Suprapubic skin (tissue), 4 donors: ENCODE results near the gene DNAH3.

ENCODE experiments used
- POLR2A ChIP-seq, 2 donors: fragments of 450-650 bp; IDR thresholded peaks; one replicate each; pipeline ENCODE4 v1.6.1; 2017; ENCODE audit warnings: antibody characterized with exemption in 2 of 2, mild to moderate bottlenecking in 2 of 2, moderate library complexity in 2 of 2
- POLR2AphosphoS5 ChIP-seq, 3 donors: sonication (generic); formaldehyde crosslinking; IDR thresholded peaks; one replicate each; pipeline ENCODE4 v1.6.1; 2017; ENCODE audit warnings: antibody characterized with exemption in 3 of 3
- TF ChIP-seq, protein P1 (sequence below), 2 donors: fragments of 200-600 bp in 1 of 2; fragments of 450-650 bp in 1 of 2; sonication (generic) in 1 of 2; IDR thresholded peaks; one replicate each; pipeline ENCODE4 v1.5.1; 2016 to 2019; ENCODE audit warnings: antibody characterized with exemption in 2 of 2, mild to moderate bottlenecking in 1 of 2, moderate library complexity in 1 of 2

DNA sequence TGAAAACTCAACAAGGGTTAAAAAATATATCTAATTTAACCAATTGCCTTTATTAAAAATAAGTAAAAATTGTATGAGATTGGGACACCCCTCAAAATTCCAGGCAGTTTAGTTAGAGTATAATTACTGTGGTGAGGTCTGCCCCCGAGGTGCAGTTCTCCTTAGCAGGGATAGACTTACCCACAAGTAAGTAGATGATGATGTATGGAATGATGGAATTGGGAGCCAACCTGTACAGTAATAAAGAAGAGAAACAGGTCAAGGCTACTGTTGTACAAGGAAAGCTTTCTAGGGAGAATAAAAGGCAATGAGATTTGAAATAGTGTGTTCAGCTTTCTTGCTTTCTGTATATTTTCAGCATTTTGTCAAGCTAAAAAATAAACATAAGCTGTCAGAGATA lies 9.6 kb upstream of the DNAH3 start:
- TF ChIP-seq, protein P1, sequence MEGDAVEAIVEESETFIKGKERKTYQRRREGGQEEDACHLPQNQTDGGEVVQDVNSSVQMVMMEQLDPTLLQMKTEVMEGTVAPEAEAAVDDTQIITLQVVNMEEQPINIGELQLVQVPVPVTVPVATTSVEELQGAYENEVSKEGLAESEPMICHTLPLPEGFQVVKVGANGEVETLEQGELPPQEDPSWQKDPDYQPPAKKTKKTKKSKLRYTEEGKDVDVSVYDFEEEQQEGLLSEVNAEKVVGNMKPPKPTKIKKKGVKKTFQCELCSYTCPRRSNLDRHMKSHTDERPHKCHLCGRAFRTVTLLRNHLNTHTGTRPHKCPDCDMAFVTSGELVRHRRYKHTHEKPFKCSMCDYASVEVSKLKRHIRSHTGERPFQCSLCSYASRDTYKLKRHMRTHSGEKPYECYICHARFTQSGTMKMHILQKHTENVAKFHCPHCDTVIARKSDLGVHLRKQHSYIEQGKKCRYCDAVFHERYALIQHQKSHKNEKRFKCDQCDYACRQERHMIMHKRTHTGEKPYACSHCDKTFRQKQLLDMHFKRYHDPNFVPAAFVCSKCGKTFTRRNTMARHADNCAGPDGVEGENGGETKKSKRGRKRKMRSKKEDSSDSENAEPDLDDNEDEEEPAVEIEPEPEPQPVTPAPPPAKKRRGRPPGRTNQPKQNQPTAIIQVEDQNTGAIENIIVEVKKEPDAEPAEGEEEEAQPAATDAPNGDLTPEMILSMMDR (IDR thresholded peaks at IDR 0.05): no peak
- no peak for TF ChIP-seq POLR2A (IDR thresholded peaks at IDR 0.05)
- TF ChIP-seq POLR2AphosphoS5 (IDR thresholded peaks at IDR 0.05): no peak
